ENCODE measurements around the gene LMF1. TPM values are rescaled to one million over a fixed set of nuclear protein-coding genes. Genes with fewer than 3 reads are reported as not detected.

LMF1 gene
- total and polyA plus RNA-seq, 7 experiments from 2014 or later: 10.6 to 63.1 (median 41.3) TPM

DNA sequence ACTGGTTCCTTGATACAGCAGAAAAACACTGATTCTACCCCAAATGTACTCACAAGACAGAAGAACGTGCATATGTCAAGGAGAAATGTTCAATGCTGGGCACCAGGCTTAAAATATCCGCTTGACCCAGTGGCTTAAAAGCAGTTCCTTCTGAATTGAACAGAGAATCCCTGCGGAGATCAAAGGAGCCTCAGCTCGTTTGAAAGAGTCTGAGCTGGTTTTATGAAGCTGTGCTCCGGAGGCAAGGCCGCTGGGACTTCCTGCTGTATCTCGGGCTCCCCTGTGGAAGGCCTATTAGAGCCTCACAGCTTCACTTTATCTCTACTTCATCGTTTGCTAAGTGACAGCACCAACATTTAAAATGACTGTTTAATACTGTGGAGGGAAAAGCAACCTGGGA lies 2.2 kb downstream of the LMF1 start:
- Histone ChIP-seq H3K27ac (ENCODE audit: low read depth, low read length) (no peak overlapping the region), H3K4me1 (ENCODE audit: control insufficient read depth in 2 of 2, insufficient read depth in 2 of 2, low read length in 2 of 2) (peaks cover 6 to 17% of the 10 kb centered on the region in 2 donors), H3K4me3 (ENCODE audit: low read length) (no peak overlapping the region), H3K27me3 (ENCODE audit: control insufficient read depth in 2 of 2, insufficient read depth in 2 of 2, low read length in 2 of 2) (no peaks in the 10 kb centered on the region), H3K9me3 (ENCODE audit: control insufficient read depth in 2 of 3, low read length in 3 of 3) (no peaks in the 10 kb centered on the region), H3K36me3 (ENCODE audit: control insufficient read depth in 2 of 3, insufficient read depth in 3 of 3, low read length in 3 of 3) (peaks cover 0 to 26% (median 0%) of the 10 kb centered on the region in 3 experiments)
- ChIA-PET CTCF (no interaction called here), POLR2A (interaction anchor here (0.7 to 7.5 kb wide), 4 partner anchors 13 to 40 kb away, joined by 3 to 66 read pairs (median 6); partner anchors contain the start of gene SOX8)
- Mint-ChIP-seq H3K36me3 (peaks cover 14 to 22% (median 17%) of the 10 kb centered on the region in 5 donors), H3K9me3 (peaks cover 0 to 7% (median 0%) of the 10 kb centered on the region in 11 donors), H3K4me3 (peak overlapping the region; percentile 67 to 87 (median 76)), H3K27me3 (peaks cover 0 to 7% (median 0%) of the 10 kb centered on the region in 5 donors), H3K27ac (peak overlapping the region in 7 of 9 donors; percentile 32 to 76 (median 53)), H3K4me1 (peaks cover 30 to 55% (median 49%) of the 10 kb centered on the region in 7 donors)
- ATAC-seq: no peak
- DNase-seq: no peak
- intact Hi-C loops (cut with micrococcal nuclease): no loop called here

DNA sequence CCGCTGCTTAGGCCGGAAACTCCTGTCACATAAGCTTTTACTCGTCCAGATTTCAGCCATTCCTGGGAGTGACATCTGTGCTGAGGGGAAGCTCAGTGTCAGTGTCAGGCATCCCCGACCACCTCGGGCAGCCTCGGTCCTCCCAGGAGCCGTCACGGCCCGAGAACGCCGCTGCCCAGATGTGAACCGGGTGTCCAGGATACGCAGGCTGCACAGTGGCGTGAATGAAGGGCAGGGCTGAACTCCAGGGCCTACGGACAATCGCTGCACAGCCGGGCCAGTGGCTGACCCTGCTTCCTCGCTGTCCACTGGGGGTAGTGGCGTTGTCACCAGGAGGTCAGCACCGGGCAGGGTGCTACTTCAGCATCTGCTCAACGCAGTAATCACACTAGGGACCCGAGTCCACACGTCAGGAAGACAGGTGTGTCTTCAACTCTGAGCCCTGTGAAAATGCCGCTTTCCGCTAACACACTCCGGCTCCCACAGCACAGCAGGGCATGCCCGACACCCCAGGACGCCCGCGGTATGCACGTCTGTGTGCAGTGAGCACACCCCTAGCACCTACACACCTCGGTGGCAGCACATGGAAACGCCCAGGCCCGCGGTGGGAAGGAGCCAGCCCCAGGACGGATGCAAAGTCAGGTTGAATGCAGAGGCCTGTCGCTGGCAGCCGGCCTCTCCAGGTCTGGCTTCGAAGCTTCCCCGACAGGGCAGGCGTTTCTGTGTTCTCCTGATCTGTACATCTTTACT lies 3.1 kb downstream of the LMF1 start:
- peaks cover 14 to 22% (median 20%) of the 10 kb centered on the region in 5 donors for H3K36me3 Mint-ChIP-seq
- Histone ChIP-seq H3K4me1 (ENCODE audit: control insufficient read depth in 2 of 2, insufficient read depth in 2 of 2, low read length in 2 of 2) (peaks cover 6 to 23% of the 10 kb centered on the region in 2 donors), H3K27me3 (ENCODE audit: control insufficient read depth in 2 of 2, insufficient read depth in 2 of 2, low read length in 2 of 2) (no peaks in the 10 kb centered on the region), H3K4me3 (ENCODE audit: low read length) (no peak overlapping the region), H3K36me3 (ENCODE audit: control insufficient read depth in 2 of 3, insufficient read depth in 3 of 3, low read length in 3 of 3) (peaks cover 0 to 26% (median 0%) of the 10 kb centered on the region in 3 experiments), H3K9me3 (ENCODE audit: control insufficient read depth in 2 of 3, low read length in 3 of 3) (no peaks in the 10 kb centered on the region), H3K27ac (ENCODE audit: low read depth, low read length) (no peak overlapping the region)
- ATAC-seq (no peak), DNase-seq (no peak)
- POLR2A ChIA-PET: interaction anchor here (1.0 to 7.5 kb wide), 3 partner anchors 14 to 40 kb away, joined by 3 to 66 read pairs (median 7); partner anchors contain the start of gene SOX8
- peaks cover 0 to 7% (median 0%) of the 10 kb centered on the region in 5 donors for H3K27me3 Mint-ChIP-seq
- peaks cover 0 to 7% (median 0%) of the 10 kb centered on the region in 11 donors for H3K9me3 Mint-ChIP-seq
- H3K27ac Mint-ChIP-seq: peak overlapping the region in 1 of 9 donors; percentile 32
- H3K4me1 Mint-ChIP-seq: peaks cover 32 to 62% (median 58%) of the 10 kb centered on the region in 7 donors
- intact Hi-C loops (cut with micrococcal nuclease): no loop called here
- H3K4me3 Mint-ChIP-seq: peak overlapping the region in 4 of 10 donors; percentile 34 to 81 (median 74)
- CTCF ChIA-PET: no interaction called here

DNA sequence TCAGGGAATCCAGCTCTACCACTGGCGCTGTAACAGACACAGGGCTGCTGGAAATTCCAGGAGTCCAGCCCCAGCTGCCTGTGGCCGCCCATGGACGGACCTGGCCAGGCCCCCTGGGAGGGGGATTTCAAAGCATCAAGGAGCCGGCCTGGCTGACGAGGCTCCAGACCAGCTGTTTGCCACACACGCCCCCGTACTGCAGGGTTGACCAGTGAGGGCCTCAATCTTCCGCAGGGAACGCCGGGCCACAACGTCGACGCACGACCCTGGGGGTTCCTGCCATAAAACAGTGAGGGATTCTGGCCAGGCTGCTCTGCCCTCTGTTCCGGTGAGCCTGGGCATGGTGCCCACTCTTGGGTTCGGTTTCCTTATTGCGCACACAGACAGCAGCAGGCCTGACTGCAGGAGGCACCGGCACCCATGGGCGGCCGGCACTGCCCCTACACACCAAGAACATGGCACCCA lies 3.7 kb downstream of the LMF1 start:
- ATAC-seq: no peak
- Histone ChIP-seq H3K4me3 (ENCODE audit: low read length) (no peak overlapping the region), H3K4me1 (ENCODE audit: control insufficient read depth in 2 of 2, insufficient read depth in 2 of 2, low read length in 2 of 2) (peaks cover 6 to 23% of the 10 kb centered on the region in 2 donors), H3K9me3 (ENCODE audit: control insufficient read depth in 2 of 3, low read length in 3 of 3) (no peaks in the 10 kb centered on the region), H3K36me3 (ENCODE audit: control insufficient read depth in 2 of 3, insufficient read depth in 3 of 3, low read length in 3 of 3) (peaks cover 0 to 26% (median 0%) of the 10 kb centered on the region in 3 experiments), H3K27ac (ENCODE audit: low read depth, low read length) (no peak overlapping the region), H3K27me3 (ENCODE audit: control insufficient read depth in 2 of 2, insufficient read depth in 2 of 2, low read length in 2 of 2) (no peaks in the 10 kb centered on the region)
- DNase-seq: no peak
- H3K4me3 Mint-ChIP-seq: no peak overlapping the region
- CTCF ChIA-PET: no interaction called here
- POLR2A ChIA-PET: interaction anchor here (7.5 kb wide), 1 partner anchor 15 kb away, joined by 66 read pairs; the partner anchor contains the start of gene SOX8
- peaks cover 0 to 7% (median 0%) of the 10 kb centered on the region in 5 donors for H3K27me3 Mint-ChIP-seq
- H3K9me3 Mint-ChIP-seq: peaks cover 0 to 7% (median 0%) of the 10 kb centered on the region in 11 donors
- H3K27ac Mint-ChIP-seq: no peak overlapping the region
- intact Hi-C loops (cut with micrococcal nuclease): no loop called here
- H3K4me1 Mint-ChIP-seq: peaks cover 32 to 68% (median 58%) of the 10 kb centered on the region in 7 donors
- peaks cover 14 to 22% (median 20%) of the 10 kb centered on the region in 5 donors for H3K36me3 Mint-ChIP-seq

DNA sequence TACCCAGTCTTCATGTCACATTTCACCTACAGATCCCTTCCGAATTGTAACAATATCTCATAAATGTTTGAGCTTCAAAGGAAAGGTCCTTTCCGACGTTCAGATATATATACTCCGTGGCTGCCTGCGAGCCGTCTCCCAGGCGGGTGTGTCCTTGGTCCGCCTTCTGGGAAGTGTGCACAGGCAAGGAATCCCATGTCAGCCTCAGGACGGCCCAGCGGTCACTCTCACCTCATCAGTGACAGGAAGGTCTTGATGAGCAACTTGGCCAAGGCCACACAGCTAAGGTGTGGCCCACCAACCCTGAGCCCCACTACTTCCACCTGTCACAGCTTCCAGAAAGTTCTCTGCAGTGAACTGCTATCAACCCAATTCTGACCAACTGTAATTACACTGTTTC lies 4.3 kb downstream of the LMF1 start:
- H3K4me1 Mint-ChIP-seq: peaks cover 28 to 63% (median 52%) of the 10 kb centered on the region in 7 donors
- no peak for DNase-seq

DNA sequence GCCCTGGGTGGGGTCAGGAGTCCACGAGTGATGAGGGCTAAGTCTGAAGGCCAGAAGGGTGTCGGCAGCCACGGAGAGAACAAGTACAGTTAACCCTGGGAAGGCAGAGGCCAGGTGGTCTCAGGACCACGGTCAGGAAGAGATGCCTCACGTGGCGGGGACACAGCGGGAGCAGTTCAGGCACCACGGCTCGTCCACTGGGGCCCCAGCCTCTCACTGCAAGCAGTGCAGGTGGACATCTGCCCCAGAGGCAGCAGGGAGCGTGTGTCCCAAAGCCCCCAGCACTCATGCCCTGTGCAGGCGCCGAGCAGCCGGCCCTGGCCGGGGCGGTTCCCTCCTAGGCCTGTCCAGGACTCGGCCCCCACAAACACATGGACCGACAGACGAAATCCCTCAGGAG lies 4.7 kb downstream of the LMF1 start:
- CTCF ChIA-PET: no interaction called here
- no peaks in the 10 kb centered on the region for H3K27me3 Mint-ChIP-seq
- peaks cover 14 to 22% (median 20%) of the 10 kb centered on the region in 5 donors for H3K36me3 Mint-ChIP-seq
- Histone ChIP-seq H3K27ac (ENCODE audit: low read depth, low read length) (peak overlapping the region; percentile 69), H3K4me1 (ENCODE audit: control insufficient read depth in 2 of 2, insufficient read depth in 2 of 2, low read length in 2 of 2) (peaks cover 6 to 17% of the 10 kb centered on the region in 2 donors), H3K4me3 (ENCODE audit: low read length) (no peak overlapping the region), H3K27me3 (ENCODE audit: control insufficient read depth in 2 of 2, insufficient read depth in 2 of 2, low read length in 2 of 2) (no peaks in the 10 kb centered on the region), H3K9me3 (ENCODE audit: control insufficient read depth in 2 of 3, low read length in 3 of 3) (no peaks in the 10 kb centered on the region), H3K36me3 (ENCODE audit: control insufficient read depth in 2 of 3, insufficient read depth in 3 of 3, low read length in 3 of 3) (peaks cover 0 to 26% (median 0%) of the 10 kb centered on the region in 3 experiments)
- DNase-seq (peak in 1 of 9 donors; percentile 2), ATAC-seq (no peak)
- peak overlapping the region in 3 of 9 donors; percentile 11 to 53 (median 38) for H3K27ac Mint-ChIP-seq
- peaks cover 0 to 7% (median 0%) of the 10 kb centered on the region in 11 donors for H3K9me3 Mint-ChIP-seq
- no peak overlapping the region for H3K4me3 Mint-ChIP-seq
- peaks cover 25 to 60% (median 49%) of the 10 kb centered on the region in 7 donors for H3K4me1 Mint-ChIP-seq
- intact Hi-C loops (cut with micrococcal nuclease): no loop called here
- POLR2A ChIA-PET: interaction anchor here (3.3 kb wide), 1 partner anchor 15 kb away, joined by 34 read pairs; the partner anchor contains the start of gene SOX8

More for the DNA sequence above, 4.3 kb downstream of the LMF1 start:
- Mint-ChIP-seq H3K27ac (peak overlapping the region in 2 of 9 donors; percentile 37 to 38), H3K9me3 (peaks cover 0 to 7% (median 0%) of the 10 kb centered on the region in 11 donors), H3K4me3 (no peak overlapping the region), H3K36me3 (peaks cover 14 to 22% (median 20%) of the 10 kb centered on the region in 5 donors), H3K27me3 (peaks cover 0 to 2% (median 0%) of the 10 kb centered on the region in 5 donors)
- intact Hi-C loops (cut with micrococcal nuclease): no loop called here
- ATAC-seq: no peak
- H3K27ac ChIP-seq (ENCODE audit: low read depth, low read length): no peak overlapping the region
- no peaks in the 10 kb centered on the region for H3K27me3 ChIP-seq (ENCODE audit: control insufficient read depth in 2 of 2, insufficient read depth in 2 of 2, low read length in 2 of 2)
- H3K4me1 ChIP-seq (ENCODE audit: control insufficient read depth in 2 of 2, insufficient read depth in 2 of 2, low read length in 2 of 2): peaks cover 6 to 22% of the 10 kb centered on the region in 2 donors
- ChIA-PET POLR2A (interaction anchor here (7.5 kb wide), 1 partner anchor 15 kb away, joined by 66 read pairs; the partner anchor contains the start of gene SOX8), CTCF (no interaction called here)
- H3K36me3 ChIP-seq (ENCODE audit: control insufficient read depth in 2 of 3, insufficient read depth in 3 of 3, low read length in 3 of 3): peaks cover 0 to 26% (median 0%) of the 10 kb centered on the region in 3 experiments
- H3K4me3 ChIP-seq (ENCODE audit: low read length): no peak overlapping the region
- no peaks in the 10 kb centered on the region for H3K9me3 ChIP-seq (ENCODE audit: control insufficient read depth in 2 of 3, low read length in 3 of 3)

DNA sequence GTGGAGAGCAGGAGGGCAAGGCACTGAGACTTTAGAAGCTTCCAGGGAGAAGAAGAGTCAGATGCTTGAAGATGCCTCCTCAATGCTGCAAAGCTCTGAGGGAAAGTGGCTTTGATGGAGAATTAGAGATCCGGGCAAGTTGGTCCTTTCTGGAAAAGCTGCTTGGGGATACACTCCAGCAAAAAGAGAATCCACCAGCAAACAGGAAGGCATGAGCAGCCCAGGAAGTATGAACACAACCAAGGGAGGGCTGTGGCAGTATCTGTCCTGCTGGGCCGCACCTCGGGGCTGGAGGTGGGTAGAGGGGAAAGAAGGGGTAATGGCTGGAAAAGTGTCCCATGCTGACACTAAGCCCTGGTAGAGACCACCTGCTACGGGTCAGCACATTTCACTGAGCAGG lies 5.3 kb downstream of the LMF1 start:
- Mint-ChIP-seq H3K4me1 (peaks cover 25 to 60% (median 49%) of the 10 kb centered on the region in 7 donors), H3K27ac (peak overlapping the region in 7 of 9 donors; percentile 53 to 92 (median 85)), H3K9me3 (peaks cover 0 to 7% (median 0%) of the 10 kb centered on the region in 11 donors), H3K27me3 (no peaks in the 10 kb centered on the region), H3K36me3 (peaks cover 14 to 22% (median 20%) of the 10 kb centered on the region in 5 donors), H3K4me3 (peak overlapping the region in 1 of 10 donors; percentile 13)
- Histone ChIP-seq H3K4me1 (ENCODE audit: control insufficient read depth in 2 of 2, insufficient read depth in 2 of 2, low read length in 2 of 2) (peaks cover 6 to 17% of the 10 kb centered on the region in 2 donors), H3K4me3 (ENCODE audit: low read length) (no peak overlapping the region), H3K27ac (ENCODE audit: low read depth, low read length) (peak overlapping the region; percentile 69), H3K27me3 (ENCODE audit: control insufficient read depth in 2 of 2, insufficient read depth in 2 of 2, low read length in 2 of 2) (no peaks in the 10 kb centered on the region), H3K36me3 (ENCODE audit: control insufficient read depth in 2 of 3, insufficient read depth in 3 of 3, low read length in 3 of 3) (peaks cover 0 to 26% (median 0%) of the 10 kb centered on the region in 3 experiments), H3K9me3 (ENCODE audit: control insufficient read depth in 2 of 3, low read length in 3 of 3) (no peaks in the 10 kb centered on the region)
- ATAC-seq: no peak
- peak in 1 of 9 donors; percentile 1 for DNase-seq
- ChIA-PET CTCF (no interaction called here), POLR2A (interaction anchor here (3.3 kb wide), 1 partner anchor 16 kb away, joined by 34 read pairs; the partner anchor contains the start of gene SOX8)
- intact Hi-C loops (cut with micrococcal nuclease): loop anchor here in 1 of 2 donors (2.0 kb wide), 1 partner anchor 15 kb away; the partner anchor contains the start of gene SOX8

Data from naive thymus-derived CD4-positive, alpha-beta T cell (primary cell).